Measurements from ENCODE around the gene USP14. TPM values are rescaled to one million over a fixed set of nuclear protein-coding genes. Genes with fewer than 3 reads are reported as not detected.
"Not testable (repeated sequence)": the region's sequence is repeated elsewhere in the genome, so short reads cannot be mapped to it uniquely, and the experiment has no call there.

USP14 gene
- total RNA-seq (2014; rRNA removed; shearing (Covaris generic); ENCODE audit: low replicate concordance) = 13.1 and 25.8 TPM in 2 replicates

GRCh38 chr18:158128-159036 lies at the start of gene USP14:
TSS of gene USP14 (plus strand) at chr18:158557. CDS start at chr18:158699, 142 bp downstream.
- DNase-seq = peak; percentile 97
- Histone ChIP-seq H3K9me3 (no peaks in the 10 kb centered on the region), H3K4me3 (peak within 1 kb of the TSS; percentile 67), H3K27me3 (no peaks in the 10 kb centered on the region), H3K36me3 (peaks cover 22% of the 10 kb centered on the region)

DNA sequence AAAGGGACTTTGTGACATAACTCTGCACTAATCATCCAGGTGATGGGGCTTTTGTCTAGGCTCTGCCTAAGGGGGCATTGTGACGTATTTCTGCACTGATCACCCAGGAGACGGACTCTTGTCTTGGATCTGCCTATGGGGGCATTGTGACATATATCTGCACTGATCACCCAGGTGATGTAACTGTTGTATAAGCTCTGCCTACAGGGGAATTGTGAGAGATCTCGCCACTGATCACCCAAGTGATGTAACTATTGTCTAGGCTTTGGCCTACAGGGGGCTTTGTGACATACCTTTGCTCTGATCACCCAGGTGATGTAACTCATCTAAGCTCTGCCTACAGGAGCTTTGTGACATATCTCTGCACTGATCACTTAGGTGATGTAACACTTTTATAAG lies 49.7 kb upstream of the USP14 start:
- not testable (repeated sequence) for H3K4me3 ChIP-seq, DNase-seq, H3K36me3 ChIP-seq, H3K27me3 ChIP-seq, H3K9me3 ChIP-seq

DNA sequence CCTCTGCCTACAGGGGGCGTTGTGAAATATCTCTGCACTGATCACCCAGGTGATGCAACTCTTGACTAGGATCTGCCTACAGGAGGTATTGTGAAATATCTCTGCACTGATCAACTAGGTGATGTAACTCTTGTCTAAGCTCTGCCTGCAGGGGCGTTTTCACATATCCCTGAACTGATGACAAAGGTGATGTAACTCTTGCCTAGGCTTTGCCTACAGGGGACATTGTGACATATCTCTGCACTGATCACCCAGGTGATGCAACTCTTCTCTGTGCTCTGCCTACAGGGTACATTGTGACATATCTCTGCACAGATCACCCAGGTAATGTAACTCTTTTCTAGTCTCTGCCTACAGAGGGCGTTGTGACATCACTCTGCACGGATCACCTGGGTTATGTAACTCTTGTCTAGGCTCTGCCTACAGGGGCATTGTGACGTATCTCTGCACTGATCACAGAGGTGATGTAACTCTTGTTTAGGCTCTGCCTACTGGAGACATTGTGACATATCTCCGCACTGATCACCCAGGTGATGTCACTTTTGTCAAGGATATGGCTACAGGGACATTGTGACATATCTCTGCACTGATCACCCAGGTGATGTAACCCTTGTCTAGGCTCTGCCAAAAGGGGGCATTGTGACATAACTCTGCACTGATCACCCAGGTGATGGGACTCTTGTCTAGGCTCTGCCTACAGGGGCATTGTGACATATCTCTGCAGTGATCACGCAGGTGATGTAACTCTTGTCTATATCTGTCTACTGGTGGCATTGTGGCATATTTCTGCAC lies 49.0 kb upstream of the USP14 start:
- DNase-seq = peak; percentile 52
- not testable (repeated sequence) for H3K4me3 ChIP-seq, H3K27me3 ChIP-seq, H3K9me3 ChIP-seq, H3K36me3 ChIP-seq

- H3K9me3 ChIP-seq, DNase-seq, H3K4me3 ChIP-seq, H3K36me3 ChIP-seq, H3K27me3 ChIP-seq: not testable (repeated sequence)
Observed at GRCh38 chr18:109922-110261, 48.5 kb upstream of the USP14 start.

- DNase-seq, H3K27me3 ChIP-seq, H3K4me3 ChIP-seq, H3K9me3 ChIP-seq, H3K36me3 ChIP-seq: not testable (repeated sequence)
Observed at GRCh38 chr18:110351-111201, 47.8 kb upstream of the USP14 start.

DNA sequence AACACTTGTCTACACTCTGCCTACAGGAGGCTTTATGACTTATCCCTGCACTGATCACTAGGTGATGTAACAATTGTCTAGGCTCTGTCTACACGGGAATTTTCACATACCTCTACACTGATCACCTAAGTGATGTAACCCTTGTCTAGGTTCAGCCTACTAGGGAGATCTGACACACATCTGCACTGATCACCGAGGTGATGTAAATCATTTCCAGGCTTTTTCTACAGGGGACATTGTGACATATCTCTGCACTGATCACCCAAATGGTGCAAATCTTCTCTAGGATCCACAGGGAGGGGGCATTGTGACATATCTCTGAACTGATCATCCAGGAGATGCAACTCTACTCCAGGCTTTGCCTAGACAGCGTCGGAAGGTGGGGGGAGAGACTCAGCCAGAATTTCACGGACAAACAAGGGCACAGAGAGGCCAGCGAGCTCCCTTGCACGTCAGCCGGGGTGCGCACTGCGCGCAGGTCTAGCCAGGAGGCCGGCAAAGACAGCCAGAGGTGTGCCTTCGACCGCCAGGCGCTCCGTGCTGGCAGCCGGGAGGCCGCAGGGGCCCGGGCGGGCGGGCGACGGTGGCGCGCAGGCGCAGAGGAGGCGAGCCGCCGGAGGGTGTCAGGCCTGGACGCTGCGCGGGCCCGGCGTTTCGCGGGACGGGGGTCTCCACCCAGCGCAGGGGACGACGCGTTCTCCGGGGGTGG lies 46.9 kb upstream of the USP14 start:
- no peaks in the 10 kb centered on the region for H3K36me3 ChIP-seq
- peak overlapping the region; percentile 22; the same call in 1 of the 2 replicates for H3K4me3 ChIP-seq
- DNase-seq = peak; percentile 73
- H3K9me3 ChIP-seq = no peaks in the 10 kb centered on the region
- H3K27me3 ChIP-seq = no peaks in the 10 kb centered on the region

- not testable (repeated sequence) for H3K36me3 ChIP-seq, H3K9me3 ChIP-seq, H3K27me3 ChIP-seq, DNase-seq
- H3K4me3 ChIP-seq = peak overlapping the region; percentile 38
Observed at GRCh38 chr18:112015-112733, 46.2 kb upstream of the USP14 start.

- H3K27me3 ChIP-seq, H3K36me3 ChIP-seq, DNase-seq, H3K9me3 ChIP-seq, H3K4me3 ChIP-seq: not testable (repeated sequence)
Observed at GRCh38 chr18:120539-121260, 37.7 kb upstream of the USP14 start.

DNA sequence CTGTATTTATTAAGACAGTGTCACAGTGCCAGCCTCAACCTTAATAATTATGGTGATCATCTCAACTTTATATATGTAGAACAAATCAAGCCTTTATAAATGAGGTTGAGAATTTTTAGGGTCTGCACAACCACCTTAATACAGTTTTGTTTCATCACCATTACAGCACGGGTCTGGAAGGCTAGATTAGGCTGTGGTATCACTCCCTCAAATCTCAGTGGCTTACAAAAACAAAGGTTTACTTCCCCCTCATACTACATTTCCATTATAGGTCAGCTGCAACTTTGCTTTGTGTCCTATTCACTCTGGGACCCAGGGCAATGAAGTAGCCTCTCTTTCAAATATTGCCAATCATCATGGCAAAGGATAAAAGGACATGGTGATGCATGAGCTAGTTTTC lies 23.3 kb upstream of the USP14 start:
- no peaks in the 10 kb centered on the region for H3K27me3 ChIP-seq
- no peaks in the 10 kb centered on the region for H3K9me3 ChIP-seq
- H3K36me3 ChIP-seq = no peaks in the 10 kb centered on the region
- no peak for DNase-seq
- no peak overlapping the region for H3K4me3 ChIP-seq

GRCh38 chr18:136433-136832 lies 21.9 kb upstream of the USP14 start:
- no peak for DNase-seq
- H3K27me3 ChIP-seq = no peaks in the 10 kb centered on the region
- H3K9me3 ChIP-seq = no peaks in the 10 kb centered on the region
- H3K36me3 ChIP-seq = no peaks in the 10 kb centered on the region
- H3K4me3 ChIP-seq = no peak overlapping the region

GRCh38 chr18:137327-137726 lies 21.0 kb upstream of the USP14 start:
- Histone ChIP-seq H3K27me3 (no peaks in the 10 kb centered on the region), H3K4me3 (no peak overlapping the region), H3K36me3 (no peaks in the 10 kb centered on the region), H3K9me3 (no peaks in the 10 kb centered on the region)
- DNase-seq = no peak

DNA sequence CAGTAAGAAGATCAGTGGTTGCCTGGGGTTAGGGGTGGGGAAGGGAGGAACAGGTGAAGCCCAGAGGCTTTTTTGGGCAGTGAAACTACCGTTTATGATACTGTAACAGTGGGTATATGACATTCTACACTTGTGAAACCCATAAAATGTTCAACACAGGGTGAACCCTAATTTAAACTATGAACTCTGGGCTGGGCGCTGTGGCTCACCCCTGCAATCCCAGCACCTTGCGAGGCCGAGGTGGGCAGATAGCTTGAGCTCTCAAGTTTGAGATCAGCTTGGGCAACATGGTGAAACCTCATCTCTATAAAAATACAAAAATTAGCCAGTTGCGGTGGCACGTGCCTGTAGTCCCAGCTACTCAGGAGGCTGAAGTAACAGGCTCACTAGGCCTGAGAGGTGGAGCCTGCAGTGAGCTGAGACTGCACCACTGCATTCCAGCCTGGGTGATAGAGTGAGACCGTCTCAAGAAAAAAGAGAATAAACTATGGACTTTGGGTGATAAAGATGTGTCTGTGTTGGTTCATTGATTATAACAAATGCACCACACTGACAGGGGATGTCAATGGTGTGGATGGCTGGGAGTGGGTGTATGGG lies 17.6 kb upstream of the USP14 start:
- H3K36me3 ChIP-seq = no peaks in the 10 kb centered on the region
- H3K27me3 ChIP-seq = no peaks in the 10 kb centered on the region
- no peak for DNase-seq
- no peaks in the 10 kb centered on the region for H3K9me3 ChIP-seq
- H3K4me3 ChIP-seq = no peak overlapping the region

- not testable (repeated sequence) for H3K4me3 ChIP-seq, H3K9me3 ChIP-seq, H3K36me3 ChIP-seq, H3K27me3 ChIP-seq, DNase-seq
Observed at GRCh38 chr18:142624-143296, 15.6 kb upstream of the USP14 start.

DNA sequence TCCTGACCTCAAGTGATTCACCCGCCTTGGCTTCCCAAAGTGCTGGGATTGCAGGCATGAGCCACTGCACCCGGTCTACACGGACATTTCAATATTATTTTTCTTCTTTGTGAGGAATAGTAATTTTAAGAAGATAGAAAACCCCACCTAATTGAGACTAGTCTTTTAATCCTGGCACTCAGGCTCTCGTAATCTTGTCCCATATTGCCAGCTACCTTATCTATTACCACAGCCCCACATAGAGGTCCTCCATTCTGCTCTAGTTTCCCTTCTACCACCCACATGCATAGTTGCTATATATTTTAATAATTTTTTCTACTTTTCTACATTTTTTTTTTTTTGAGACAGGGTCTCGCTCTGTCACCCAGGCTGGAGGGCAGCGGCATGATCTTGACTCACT lies 9.5 kb upstream of the USP14 start:
- DNase-seq = no peak
- H3K4me3 ChIP-seq = no peak overlapping the region
- H3K9me3 ChIP-seq = no peaks in the 10 kb centered on the region
- peaks cover 2% of the 10 kb centered on the region; the same call in 1 of the 2 replicates for H3K27me3 ChIP-seq
- no peaks in the 10 kb centered on the region for H3K36me3 ChIP-seq

Measured in MG63 (cell line).